ENCODE data around the gene FOXN4.

The FOXN4 gene

DNA sequence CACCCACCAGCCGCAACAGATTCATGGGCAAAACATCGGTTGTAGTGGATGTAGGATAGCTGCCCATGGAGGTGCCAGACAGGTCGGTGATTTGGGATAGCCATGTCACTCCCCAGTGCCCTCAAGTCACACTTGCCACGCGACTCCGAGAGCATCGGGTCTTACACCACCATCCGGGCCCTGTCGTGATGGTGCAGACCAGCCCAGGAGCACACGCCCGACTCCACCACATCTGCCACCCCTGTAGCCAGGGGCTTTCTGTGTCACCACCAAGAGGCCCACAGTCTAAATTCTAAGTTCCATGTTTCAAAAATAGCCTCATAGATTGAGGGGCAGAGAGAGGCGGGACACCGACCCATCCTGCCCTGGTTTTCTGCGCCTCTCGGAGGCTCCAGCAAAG is 18.0 kb downstream of the FOXN4 start:
- peak overlapping the region; percentile 36 for H3K9ac ChIP-seq (ENCODE audit: low read depth, low read length, poor library complexity)
- peak overlapping the region; percentile 81 for H2BK15ac ChIP-seq (ENCODE audit: low read length)
- no peak overlapping the region for H3K23ac ChIP-seq (ENCODE audit: low read depth, low read length, poor library complexity)
- no peak overlapping the region for H3K4ac ChIP-seq (ENCODE audit: low read length)
- H3K14ac ChIP-seq (ENCODE audit: low read length), result no peak overlapping the region
- no peak overlapping the region for H3K4me2 ChIP-seq (ENCODE audit: insufficient read depth, low read length, poor library complexity, severe bottlenecking)
- H2BK5ac ChIP-seq (ENCODE audit: low read length), result peak overlapping the region; percentile 31
- no peaks in the 10 kb centered on the region for H3K79me1 ChIP-seq (ENCODE audit: low read depth, low read length)
- no peak overlapping the region for H4K91ac ChIP-seq (ENCODE audit: low read depth, low read length, poor library complexity)
- H3K18ac ChIP-seq (ENCODE audit: low read length), result peak overlapping the region; percentile 91
- H4K8ac ChIP-seq (ENCODE audit: low read depth, low read length), result peak overlapping the region; percentile 24
- peaks cover 12 to 18% of the 10 kb centered on the region in 2 donors for H3K4me1 ChIP-seq (ENCODE audit: control insufficient read depth in 2 of 2, insufficient read depth in 1 of 2, low read depth in 1 of 2, low read length in 2 of 2)
- peak overlapping the region in 1 of 2 donors; percentile 23 for H3K4me3 ChIP-seq (ENCODE audit: low read length in 2 of 2)
- peak overlapping the region; percentile 82 for H3K27ac ChIP-seq (replicated peaks; ENCODE audit: low read length)
- DNase-seq (ENCODE audit: low spot score), result no peak
- H2AFZ ChIP-seq (ENCODE audit: low read length), result peak overlapping the region; percentile 88
- peak overlapping the region; percentile 4 for H2BK120ac ChIP-seq (ENCODE audit: low read depth, low read length)
- H2AK5ac ChIP-seq (ENCODE audit: low read depth, low read length), result peak overlapping the region; percentile 91
- no CpG with 5 or more reads among the region's 15 CpGs for WGBS, 2 donors (ENCODE audit: extremely low coverage in 2 of 2, insufficient read length in 2 of 2, insufficient replicate concordance in 1 of 2)
- H3K36me3 ChIP-seq (replicated peaks in 1 of 2; ENCODE audit: control insufficient read depth in 2 of 2, insufficient read depth in 2 of 2, low read length in 2 of 2), result no peaks in the 10 kb centered on the region
- peaks cover 0 to 3% (median 0%) of the 10 kb centered on the region in 3 experiments for H3K27me3 ChIP-seq (ENCODE audit: control insufficient read depth in 3 of 3, insufficient read depth in 3 of 3, low read depth in 1 of 3, low read length in 3 of 3)
- no peaks in the 10 kb centered on the region for H3K9me3 ChIP-seq (replicated peaks in 1 of 2; ENCODE audit: control insufficient read depth in 2 of 2, insufficient read depth in 1 of 2, low read depth in 1 of 2, low read length in 2 of 2)
- peak overlapping the region; percentile 66 for H2BK12ac ChIP-seq (ENCODE audit: low read length)

DNA sequence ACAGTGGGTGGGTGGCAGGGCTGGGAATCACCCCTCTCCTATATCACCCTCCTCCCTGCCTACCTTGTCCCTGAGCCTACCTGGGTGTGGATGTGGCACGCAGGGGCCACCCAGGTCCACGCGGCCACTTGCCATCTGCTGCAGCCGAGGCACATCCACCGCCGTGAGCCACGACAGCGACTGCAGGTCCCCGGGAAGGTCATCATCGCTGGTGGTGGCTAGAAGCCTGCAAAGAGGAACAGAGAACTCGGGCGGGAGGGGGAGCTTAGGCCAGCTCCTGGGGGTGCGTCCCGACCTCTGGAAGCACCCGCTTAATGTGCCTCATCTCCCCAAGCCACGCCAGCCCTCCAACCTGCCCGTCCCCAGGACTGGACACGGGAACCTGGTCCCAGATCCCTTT is 19.0 kb downstream of the FOXN4 start:
- no peak overlapping the region for H3K23ac ChIP-seq (ENCODE audit: low read depth, low read length, poor library complexity)
- peak overlapping the region; percentile 67 for H3K14ac ChIP-seq (ENCODE audit: low read length)
- H2BK12ac ChIP-seq (ENCODE audit: low read length), result peak overlapping the region; percentile 93
- H3K4me3 ChIP-seq (ENCODE audit: low read length in 2 of 2), result no peak overlapping the region
- H4K8ac ChIP-seq (ENCODE audit: low read depth, low read length), result no peak overlapping the region
- H3K9me3 ChIP-seq (replicated peaks in 1 of 2; ENCODE audit: control insufficient read depth in 2 of 2, insufficient read depth in 1 of 2, low read depth in 1 of 2, low read length in 2 of 2), result no peaks in the 10 kb centered on the region
- H3K27me3 ChIP-seq (ENCODE audit: control insufficient read depth in 3 of 3, insufficient read depth in 3 of 3, low read depth in 1 of 3, low read length in 3 of 3), result peaks cover 0 to 8% (median 0%) of the 10 kb centered on the region in 3 experiments
- H3K4me1 ChIP-seq (ENCODE audit: control insufficient read depth in 2 of 2, insufficient read depth in 1 of 2, low read depth in 1 of 2, low read length in 2 of 2), result peaks cover 12 to 18% of the 10 kb centered on the region in 2 donors
- no peak overlapping the region for H3K9ac ChIP-seq (ENCODE audit: low read depth, low read length, poor library complexity)
- H3K79me1 ChIP-seq (ENCODE audit: low read depth, low read length), result no peaks in the 10 kb centered on the region
- H3K4me2 ChIP-seq (ENCODE audit: insufficient read depth, low read length, poor library complexity, severe bottlenecking), result no peak overlapping the region
- no peak overlapping the region for H2AFZ ChIP-seq (ENCODE audit: low read length)
- no peak overlapping the region for H2BK120ac ChIP-seq (ENCODE audit: low read depth, low read length)
- no peak overlapping the region for H4K91ac ChIP-seq (ENCODE audit: low read depth, low read length, poor library complexity)
- no CpG with 5 or more reads among the region's 18 CpGs for WGBS, 2 donors (ENCODE audit: extremely low coverage in 2 of 2, insufficient read length in 2 of 2, insufficient replicate concordance in 1 of 2)
- no peak for DNase-seq (ENCODE audit: low spot score)
- H3K27ac ChIP-seq (replicated peaks; ENCODE audit: low read length), result no peak overlapping the region
- peak overlapping the region; percentile 86 for H3K18ac ChIP-seq (ENCODE audit: low read length)
- peak overlapping the region; percentile 95 for H2BK15ac ChIP-seq (ENCODE audit: low read length)
- no peaks in the 10 kb centered on the region for H3K36me3 ChIP-seq (replicated peaks in 1 of 2; ENCODE audit: control insufficient read depth in 2 of 2, insufficient read depth in 2 of 2, low read length in 2 of 2)
- peak overlapping the region; percentile 91 for H2AK5ac ChIP-seq (ENCODE audit: low read depth, low read length)
- H2BK5ac ChIP-seq (ENCODE audit: low read length), result peak overlapping the region; percentile 72
- peak overlapping the region; percentile 86 for H3K4ac ChIP-seq (ENCODE audit: low read length)

DNA sequence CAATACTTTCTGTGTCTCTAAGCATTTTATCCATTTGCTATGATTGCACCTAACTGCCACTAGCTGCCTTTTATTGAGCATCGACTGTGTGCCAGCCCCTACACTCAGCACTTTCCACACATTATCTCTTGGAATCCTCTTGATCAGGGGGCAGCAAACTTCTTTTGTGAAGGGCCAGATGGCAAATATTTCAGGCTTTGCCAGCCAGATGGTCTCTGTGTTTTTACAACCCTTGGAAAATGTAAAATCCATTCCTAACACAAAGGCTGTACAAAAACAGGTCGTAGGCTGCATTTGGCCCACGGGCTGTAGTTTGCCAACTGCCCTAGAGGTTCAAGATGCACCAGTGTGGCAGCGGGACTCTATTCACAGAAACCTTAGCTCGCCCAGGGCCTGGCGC is 19.5 kb downstream of the FOXN4 start:
- H3K27me3 ChIP-seq (ENCODE audit: control insufficient read depth in 3 of 3, insufficient read depth in 3 of 3, low read depth in 1 of 3, low read length in 3 of 3), result peaks cover 0 to 8% (median 0%) of the 10 kb centered on the region in 3 experiments
- H2BK15ac ChIP-seq (ENCODE audit: low read length), result peak overlapping the region; percentile 95
- no peaks in the 10 kb centered on the region for H3K36me3 ChIP-seq (replicated peaks in 1 of 2; ENCODE audit: control insufficient read depth in 2 of 2, insufficient read depth in 2 of 2, low read length in 2 of 2)
- H4K8ac ChIP-seq (ENCODE audit: low read depth, low read length), result no peak overlapping the region
- H3K23ac ChIP-seq (ENCODE audit: low read depth, low read length, poor library complexity), result no peak overlapping the region
- DNase-seq (ENCODE audit: low spot score), result no peak
- peak overlapping the region; percentile 72 for H2BK5ac ChIP-seq (ENCODE audit: low read length)
- H3K27ac ChIP-seq (replicated peaks; ENCODE audit: low read length), result no peak overlapping the region
- H2AK5ac ChIP-seq (ENCODE audit: low read depth, low read length), result peak overlapping the region; percentile 91
- H4K91ac ChIP-seq (ENCODE audit: low read depth, low read length, poor library complexity), result no peak overlapping the region
- no peaks in the 10 kb centered on the region for H3K9me3 ChIP-seq (replicated peaks in 1 of 2; ENCODE audit: control insufficient read depth in 2 of 2, insufficient read depth in 1 of 2, low read depth in 1 of 2, low read length in 2 of 2)
- peak overlapping the region; percentile 93 for H2BK12ac ChIP-seq (ENCODE audit: low read length)
- H2AFZ ChIP-seq (ENCODE audit: low read length), result no peak overlapping the region
- H3K14ac ChIP-seq (ENCODE audit: low read length), result no peak overlapping the region
- H3K4me2 ChIP-seq (ENCODE audit: insufficient read depth, low read length, poor library complexity, severe bottlenecking), result no peak overlapping the region
- no peak overlapping the region for H3K4me3 ChIP-seq (ENCODE audit: low read length in 2 of 2)
- H3K18ac ChIP-seq (ENCODE audit: low read length), result no peak overlapping the region
- peaks cover 12 to 18% of the 10 kb centered on the region in 2 donors for H3K4me1 ChIP-seq (ENCODE audit: control insufficient read depth in 2 of 2, insufficient read depth in 1 of 2, low read depth in 1 of 2, low read length in 2 of 2)
- no peak overlapping the region for H3K9ac ChIP-seq (ENCODE audit: low read depth, low read length, poor library complexity)
- H3K4ac ChIP-seq (ENCODE audit: low read length), result no peak overlapping the region
- no peaks in the 10 kb centered on the region for H3K79me1 ChIP-seq (ENCODE audit: low read depth, low read length)
- no CpG with 5 or more reads among the region's 6 CpGs for WGBS, 2 donors (ENCODE audit: extremely low coverage in 2 of 2, insufficient read length in 2 of 2, insufficient replicate concordance in 1 of 2)
- no peak overlapping the region for H2BK120ac ChIP-seq (ENCODE audit: low read depth, low read length)

DNA sequence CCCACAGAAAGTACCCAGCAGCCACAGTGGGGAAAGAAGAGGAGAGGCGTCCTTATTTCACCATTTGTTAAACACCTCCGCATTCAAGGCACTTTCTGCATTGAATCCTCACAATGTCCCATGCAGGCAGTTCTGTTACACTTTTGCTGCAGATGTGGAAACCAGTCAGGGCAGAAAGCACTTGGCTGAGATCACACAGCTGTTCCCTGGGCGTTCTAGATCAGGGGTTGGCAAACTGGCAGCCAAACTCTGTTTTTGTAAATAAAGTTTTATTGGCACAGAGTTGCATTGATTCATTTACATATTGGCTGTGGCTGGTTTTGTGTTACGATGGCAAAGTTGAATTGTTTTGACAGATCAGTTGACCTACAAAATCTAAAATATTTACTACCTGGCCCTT is 20.1 kb downstream of the FOXN4 start:
- H4K91ac ChIP-seq (ENCODE audit: low read depth, low read length, poor library complexity), result no peak overlapping the region
- H4K8ac ChIP-seq (ENCODE audit: low read depth, low read length), result no peak overlapping the region
- H2AFZ ChIP-seq (ENCODE audit: low read length), result no peak overlapping the region
- H2BK5ac ChIP-seq (ENCODE audit: low read length), result no peak overlapping the region
- no peak overlapping the region for H3K4me2 ChIP-seq (ENCODE audit: insufficient read depth, low read length, poor library complexity, severe bottlenecking)
- H3K4me1 ChIP-seq (ENCODE audit: control insufficient read depth in 2 of 2, insufficient read depth in 1 of 2, low read depth in 1 of 2, low read length in 2 of 2), result peaks cover 12 to 18% of the 10 kb centered on the region in 2 donors
- H2AK5ac ChIP-seq (ENCODE audit: low read depth, low read length), result no peak overlapping the region
- H3K36me3 ChIP-seq (replicated peaks in 1 of 2; ENCODE audit: control insufficient read depth in 2 of 2, insufficient read depth in 2 of 2, low read length in 2 of 2), result no peaks in the 10 kb centered on the region
- no peak overlapping the region for H3K4ac ChIP-seq (ENCODE audit: low read length)
- no peak overlapping the region for H2BK12ac ChIP-seq (ENCODE audit: low read length)
- peaks cover 0 to 8% (median 0%) of the 10 kb centered on the region in 3 experiments for H3K27me3 ChIP-seq (ENCODE audit: control insufficient read depth in 3 of 3, insufficient read depth in 3 of 3, low read depth in 1 of 3, low read length in 3 of 3)
- DNase-seq (ENCODE audit: low spot score), result no peak
- no peak overlapping the region for H3K27ac ChIP-seq (replicated peaks; ENCODE audit: low read length)
- no peak overlapping the region for H3K9ac ChIP-seq (ENCODE audit: low read depth, low read length, poor library complexity)
- H3K23ac ChIP-seq (ENCODE audit: low read depth, low read length, poor library complexity), result no peak overlapping the region
- no peak overlapping the region for H2BK15ac ChIP-seq (ENCODE audit: low read length)
- H3K9me3 ChIP-seq (replicated peaks in 1 of 2; ENCODE audit: control insufficient read depth in 2 of 2, insufficient read depth in 1 of 2, low read depth in 1 of 2, low read length in 2 of 2), result no peaks in the 10 kb centered on the region
- H2BK120ac ChIP-seq (ENCODE audit: low read depth, low read length), result no peak overlapping the region
- H3K14ac ChIP-seq (ENCODE audit: low read length), result no peak overlapping the region
- WGBS, 2 donors (ENCODE audit: extremely low coverage in 2 of 2, insufficient read length in 2 of 2, insufficient replicate concordance in 1 of 2), result no CpG with 5 or more reads among the region's 4 CpGs
- H3K4me3 ChIP-seq (ENCODE audit: low read length in 2 of 2), result no peak overlapping the region
- H3K79me1 ChIP-seq (ENCODE audit: low read depth, low read length), result no peaks in the 10 kb centered on the region
- no peak overlapping the region for H3K18ac ChIP-seq (ENCODE audit: low read length)

All from neuronal stem cell (in vitro differentiated cells).